GM12873 (cell line): ENCODE measurements around the gene PIGH.

Experiments used
- TF ChIP-seq, protein P1 (sequence below): IDR thresholded peaks from 2 replicates; pipeline ENCODE4 v1.5.1; 2012; ENCODE audit warnings: low read depth, mild to moderate bottlenecking, moderate library complexity, low read length, control low read depth; ENCODE audit not compliant: insufficient read depth; ENCODE audit errors: missing control alignments

PIGH gene

DNA sequence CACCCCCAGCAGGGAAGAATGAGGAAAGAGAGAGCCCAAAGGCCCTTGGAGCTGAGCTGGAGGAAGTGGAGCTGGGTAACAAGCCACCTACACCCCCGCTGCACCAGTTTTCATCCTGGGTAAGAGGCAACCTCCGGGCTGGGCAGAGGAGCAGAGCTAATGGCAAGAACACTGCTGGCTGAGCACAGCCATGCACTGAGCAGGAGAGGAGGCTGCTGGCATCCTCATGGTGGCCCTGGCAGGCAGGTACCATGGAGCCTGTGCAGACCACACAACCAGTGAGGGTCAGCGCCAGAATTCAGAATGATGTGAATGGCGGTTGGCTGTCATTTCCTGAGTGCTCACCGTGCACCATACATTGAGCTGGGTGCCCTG is 37.3 kb downstream of the PIGH start:
- TF ChIP-seq, protein P1, sequence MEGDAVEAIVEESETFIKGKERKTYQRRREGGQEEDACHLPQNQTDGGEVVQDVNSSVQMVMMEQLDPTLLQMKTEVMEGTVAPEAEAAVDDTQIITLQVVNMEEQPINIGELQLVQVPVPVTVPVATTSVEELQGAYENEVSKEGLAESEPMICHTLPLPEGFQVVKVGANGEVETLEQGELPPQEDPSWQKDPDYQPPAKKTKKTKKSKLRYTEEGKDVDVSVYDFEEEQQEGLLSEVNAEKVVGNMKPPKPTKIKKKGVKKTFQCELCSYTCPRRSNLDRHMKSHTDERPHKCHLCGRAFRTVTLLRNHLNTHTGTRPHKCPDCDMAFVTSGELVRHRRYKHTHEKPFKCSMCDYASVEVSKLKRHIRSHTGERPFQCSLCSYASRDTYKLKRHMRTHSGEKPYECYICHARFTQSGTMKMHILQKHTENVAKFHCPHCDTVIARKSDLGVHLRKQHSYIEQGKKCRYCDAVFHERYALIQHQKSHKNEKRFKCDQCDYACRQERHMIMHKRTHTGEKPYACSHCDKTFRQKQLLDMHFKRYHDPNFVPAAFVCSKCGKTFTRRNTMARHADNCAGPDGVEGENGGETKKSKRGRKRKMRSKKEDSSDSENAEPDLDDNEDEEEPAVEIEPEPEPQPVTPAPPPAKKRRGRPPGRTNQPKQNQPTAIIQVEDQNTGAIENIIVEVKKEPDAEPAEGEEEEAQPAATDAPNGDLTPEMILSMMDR: no peak

DNA sequence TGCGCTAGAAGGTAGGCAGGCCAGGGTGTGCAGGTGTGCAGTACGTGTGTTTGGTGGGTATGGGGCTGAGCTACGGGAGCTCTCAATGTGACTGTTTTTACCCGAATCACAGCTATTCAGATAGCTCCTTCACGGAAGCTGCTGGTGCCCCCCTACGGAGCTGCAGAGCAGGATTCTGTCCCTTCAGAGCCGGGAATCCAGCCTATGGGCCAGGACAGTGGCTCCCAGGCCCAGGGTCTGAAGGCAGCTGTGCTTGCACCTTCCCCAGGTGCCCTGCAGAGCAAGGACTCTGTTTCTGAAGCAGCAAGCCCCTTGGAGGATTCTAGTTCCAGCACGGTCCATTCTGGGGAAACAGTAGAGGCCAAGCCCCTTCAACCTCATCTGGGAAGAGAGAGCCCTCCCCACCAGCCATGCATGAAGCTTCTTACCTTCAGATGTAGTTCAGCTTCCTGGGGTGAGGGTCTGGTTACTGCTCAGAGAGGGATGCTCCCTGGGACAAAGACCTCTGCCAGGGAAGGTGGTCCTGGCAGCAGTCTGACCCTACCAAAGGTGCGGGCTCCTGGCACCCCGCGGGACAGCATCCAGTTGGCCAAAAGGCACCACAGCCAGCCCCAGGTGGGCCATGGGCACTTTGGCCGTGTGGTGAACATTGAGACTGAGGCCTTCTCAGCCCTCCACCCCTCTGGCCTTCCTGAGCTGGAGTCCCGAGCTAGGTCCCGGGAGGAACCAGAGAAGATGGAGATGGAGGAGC is 37.9 kb downstream of the PIGH start:
- TF ChIP-seq, protein P1: no peak

DNA sequence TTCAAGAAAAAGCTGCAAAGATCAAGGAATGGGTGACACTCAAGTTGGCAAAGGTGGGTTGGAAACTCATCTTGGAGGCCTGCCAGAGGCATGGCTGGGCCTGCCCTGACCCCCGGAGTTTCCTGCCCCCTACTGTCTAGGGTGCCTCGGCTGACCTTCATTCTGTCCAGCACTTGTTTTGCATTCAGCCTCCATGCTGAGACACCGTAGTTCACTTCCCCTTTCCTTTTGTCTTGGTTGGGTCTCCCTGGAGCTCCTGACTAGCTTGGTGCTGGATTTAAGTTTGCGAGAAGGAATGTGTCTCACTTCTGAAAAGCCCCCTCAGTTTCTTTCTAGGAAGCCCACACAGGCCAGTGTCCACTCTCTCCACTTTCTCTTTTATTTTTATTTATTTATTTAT is 40.4 kb downstream of the PIGH start:
- TF ChIP-seq, protein P1: no peak

DNA sequence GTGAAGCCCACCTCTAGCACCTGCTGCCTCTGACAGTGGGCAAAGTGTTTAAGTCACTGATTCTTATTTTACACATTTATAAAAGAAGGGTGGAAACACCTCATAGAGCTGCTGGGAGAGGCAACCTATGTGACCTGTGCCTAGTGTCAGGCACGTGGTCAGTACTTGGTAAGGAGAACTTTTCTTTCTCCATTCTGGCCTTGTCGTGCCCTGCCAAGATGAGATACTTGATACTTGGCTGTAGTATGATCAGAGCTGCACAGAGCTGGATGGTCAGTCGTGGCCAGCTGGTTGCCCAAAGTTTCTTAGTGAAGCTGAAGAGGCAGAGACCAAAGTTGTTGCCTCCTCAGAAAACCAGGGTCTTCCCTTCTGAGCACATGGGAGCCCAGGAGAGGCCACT is 42.4 kb downstream of the PIGH start:
- TF ChIP-seq, protein P1: no peak

DNA sequence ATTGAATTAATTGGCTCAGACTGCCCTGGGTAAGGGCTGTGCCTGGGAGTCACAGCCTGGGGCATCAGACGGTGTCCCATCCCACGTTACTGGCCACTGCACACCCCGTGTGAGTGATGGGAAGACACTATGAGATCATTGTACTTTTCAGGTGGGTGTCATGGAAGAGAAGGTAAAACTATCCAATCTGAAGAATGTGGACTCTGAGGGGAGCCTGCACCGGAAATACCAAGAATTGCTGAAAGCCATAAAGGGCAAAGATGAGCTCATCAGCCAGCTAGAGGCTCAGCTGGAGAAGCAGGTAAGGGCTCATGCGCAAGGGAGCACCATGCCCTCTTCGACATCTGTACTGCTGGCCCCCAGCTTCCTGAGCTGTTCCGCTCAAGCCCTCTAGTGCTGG is 43.0 kb downstream of the PIGH start:
- TF ChIP-seq, protein P1: no peak

DNA sequence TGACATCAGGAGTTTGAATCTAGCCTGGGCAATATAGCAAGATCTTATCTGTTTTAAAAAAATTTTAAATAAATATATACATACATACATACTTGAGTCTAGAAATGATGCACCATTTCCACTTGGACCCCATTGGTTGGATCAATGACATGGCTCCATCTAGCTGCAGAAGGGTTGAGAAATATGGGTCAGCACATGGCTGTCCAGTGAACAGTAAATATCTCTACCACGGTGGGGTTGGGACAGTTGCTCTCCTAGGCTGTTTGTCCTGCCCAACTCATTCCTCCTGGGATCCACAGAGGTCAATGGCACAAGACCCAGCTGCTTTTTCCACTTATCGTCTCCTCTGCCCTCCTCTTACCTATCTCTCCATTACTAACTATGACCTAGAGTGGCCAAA is 43.4 kb downstream of the PIGH start:
- TF ChIP-seq, protein P1: no peak

DNA sequence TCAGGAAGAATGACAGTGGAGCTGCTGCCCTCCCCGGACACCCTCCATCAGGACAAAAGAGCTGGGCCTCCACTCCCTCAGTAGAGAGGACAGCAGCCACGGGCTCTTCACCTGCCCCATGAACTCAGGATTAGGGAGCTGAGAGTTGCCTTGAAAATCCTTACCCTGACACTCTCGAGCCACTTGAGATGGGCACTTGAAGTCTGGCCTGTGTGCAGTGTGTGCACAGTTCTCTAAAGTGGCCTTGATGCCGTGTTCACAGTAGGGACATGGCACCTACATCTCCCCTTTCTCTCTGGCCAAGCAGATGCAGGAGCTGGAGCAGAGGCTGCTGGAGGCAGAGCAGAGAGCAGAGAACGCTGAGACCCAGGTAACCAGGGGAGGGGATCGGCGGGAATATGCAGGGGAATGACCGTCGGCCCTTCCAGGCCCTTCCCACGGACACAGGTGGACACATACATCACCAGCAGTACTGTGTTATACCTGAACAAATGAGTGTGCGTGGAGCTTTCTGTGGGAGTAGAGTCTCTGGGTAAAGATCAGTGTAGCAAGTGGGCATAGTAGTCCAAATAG is 44.5 kb downstream of the PIGH start:
- TF ChIP-seq, protein P1: no peak
